22Rv1 (cell line): ENCODE results near the gene AGR2.

Experiments used
- ZFX ChIP-seq: fragments of 450-650 bp; IDR thresholded peaks from 2 replicates; pipeline ENCODE4 v1.6.1; 2017; ENCODE audit warnings: antibody characterized with exemption, borderline replicate concordance
- TF ChIP-seq, protein P1 (sequence below): fragments of 450-650 bp; IDR thresholded peaks from 2 replicates; pipeline ENCODE4 v1.5.1; 2017; ENCODE audit warnings: mild to moderate bottlenecking

DNA sequence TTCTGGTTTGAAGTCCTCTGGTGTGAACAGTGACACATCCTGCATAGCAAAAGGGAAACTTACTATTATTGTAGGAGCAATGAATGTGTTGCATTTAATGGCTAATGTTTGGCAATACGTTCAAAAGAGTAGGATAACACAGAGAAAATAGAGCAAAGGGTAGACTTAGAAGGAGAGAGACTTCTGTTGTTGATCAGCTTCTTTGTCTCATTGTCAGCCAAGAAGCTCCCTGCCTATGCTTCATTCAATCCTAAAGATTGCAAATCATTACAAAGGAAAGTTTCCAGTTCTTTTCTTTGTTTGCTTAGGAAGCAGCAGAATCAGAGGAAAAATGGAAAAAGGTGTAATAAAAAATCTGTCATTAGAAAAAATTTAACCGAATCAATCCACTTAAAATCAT is 59.2 kb downstream of the AGR2 start:
- TF ChIP-seq, protein P1, sequence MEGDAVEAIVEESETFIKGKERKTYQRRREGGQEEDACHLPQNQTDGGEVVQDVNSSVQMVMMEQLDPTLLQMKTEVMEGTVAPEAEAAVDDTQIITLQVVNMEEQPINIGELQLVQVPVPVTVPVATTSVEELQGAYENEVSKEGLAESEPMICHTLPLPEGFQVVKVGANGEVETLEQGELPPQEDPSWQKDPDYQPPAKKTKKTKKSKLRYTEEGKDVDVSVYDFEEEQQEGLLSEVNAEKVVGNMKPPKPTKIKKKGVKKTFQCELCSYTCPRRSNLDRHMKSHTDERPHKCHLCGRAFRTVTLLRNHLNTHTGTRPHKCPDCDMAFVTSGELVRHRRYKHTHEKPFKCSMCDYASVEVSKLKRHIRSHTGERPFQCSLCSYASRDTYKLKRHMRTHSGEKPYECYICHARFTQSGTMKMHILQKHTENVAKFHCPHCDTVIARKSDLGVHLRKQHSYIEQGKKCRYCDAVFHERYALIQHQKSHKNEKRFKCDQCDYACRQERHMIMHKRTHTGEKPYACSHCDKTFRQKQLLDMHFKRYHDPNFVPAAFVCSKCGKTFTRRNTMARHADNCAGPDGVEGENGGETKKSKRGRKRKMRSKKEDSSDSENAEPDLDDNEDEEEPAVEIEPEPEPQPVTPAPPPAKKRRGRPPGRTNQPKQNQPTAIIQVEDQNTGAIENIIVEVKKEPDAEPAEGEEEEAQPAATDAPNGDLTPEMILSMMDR, result no peak
- TF ChIP-seq ZFX, result no peak
